IMR-90 (cell line): ENCODE data around the gene MT1G. TPM values are rescaled to one million over a fixed set of nuclear protein-coding genes. Genes with fewer than 3 reads are reported as not detected.

ENCODE experiments used
- ATAC-seq: fragments of 200-7000 bp; cut with Tn5 transposase; 2 replicates; pipeline ENCODE4 v1.9.1; 2020; ENCODE audit warnings: low read depth, mild to moderate bottlenecking, moderate library complexity
- BruUV-seq: library from RNA; stranded (reverse); fragments of 400-500 nt; replicated peaks from 2 replicates; lab custom pipeline; 2021; lab: Mats Ljungman, UMichigan
- CTCF ChIA-PET: fragments of 300-600 bp; formaldehyde crosslinking; extraction: SDS; loops from one replicate; lab custom pipeline; 2021; ENCODE audit warnings: antibody characterized with exemption; lab: Yijun Ruan, JAX
- POLR2A ChIA-PET: fragments of 300-600 bp; sonication (Branson Sonifier 250); formaldehyde crosslinking; loops from one replicate; lab custom pipeline; 2022; ENCODE audit warnings: antibody characterized with exemption; ENCODE audit not compliant: unreplicated experiment; lab: Charles Lee
- DNase-seq: peaks from one replicate; pipeline ENCODE4 v3.0.0; 2013
- H2AFZ ChIP-seq: replicated peaks from 2 replicates; pipeline ENCODE3; 2013; ENCODE audit warnings: low read length, mild to moderate bottlenecking; ENCODE audit not compliant: poor library complexity
- H2AK5ac ChIP-seq: 2 replicates; pipeline ENCODE4 v1.6.1; 2013; ENCODE audit warnings: low read depth, low read length, inconsistent platforms
- H2AK9ac ChIP-seq: replicated peaks from 2 replicates; pipeline ENCODE3; 2013; ENCODE audit warnings: mild to moderate bottlenecking, low read depth, low read length, moderate library complexity; ENCODE audit not compliant: poor library complexity
- H2BK120ac ChIP-seq: 2 replicates; pipeline ENCODE4 v1.6.1; 2013; ENCODE audit warnings: low read depth, low read length, inconsistent platforms
- H2BK15ac ChIP-seq: 3 replicates; pipeline ENCODE4 v1.6.1; 2013; ENCODE audit warnings: low read depth, low read length, inconsistent platforms
- H2BK20ac ChIP-seq: 2 replicates; pipeline ENCODE4 v1.6.1; 2013; ENCODE audit warnings: low read depth, mild to moderate bottlenecking, inconsistent platforms, low read length, moderate library complexity
- H2BK5ac ChIP-seq: 2 replicates; pipeline ENCODE4 v1.6.1; 2013; ENCODE audit warnings: mild to moderate bottlenecking, low read depth, low read length, inconsistent platforms; ENCODE audit not compliant: poor library complexity, severe bottlenecking
- H3K14ac ChIP-seq: replicated peaks from 2 replicates; pipeline ENCODE4 v1.6.1; 2013; ENCODE audit warnings: low read depth, low read length, inconsistent platforms
- H3K18ac ChIP-seq: 2 replicates; pipeline ENCODE4 v1.6.1; 2013; ENCODE audit warnings: low read depth, low read length, control low read depth
- H3K23ac ChIP-seq: 2 replicates; pipeline ENCODE4 v1.6.1; 2013; ENCODE audit warnings: low read depth, low read length, inconsistent platforms
- H3K27ac ChIP-seq: 2 replicates; pipeline ENCODE4 v1.5.1; 2013; ENCODE audit warnings: mild to moderate bottlenecking, control low read depth, low read length; ENCODE audit not compliant: insufficient read depth
- H3K27me3 ChIP-seq: 2 replicates; pipeline ENCODE4 v1.6.1; 2013; ENCODE audit warnings: low read length; ENCODE audit not compliant: control insufficient read depth, insufficient read depth
- H3K36me3 ChIP-seq: 2 replicates; pipeline ENCODE4 v1.6.1; 2013; ENCODE audit warnings: low read length, mixed read lengths; ENCODE audit not compliant: control insufficient read depth, insufficient read depth
- H3K4ac ChIP-seq: 2 replicates; pipeline ENCODE4 v1.6.1; 2013; ENCODE audit warnings: low read depth, low read length, inconsistent platforms
- H3K4me1 ChIP-seq: 2 replicates; pipeline ENCODE4 v1.6.1; 2013; ENCODE audit warnings: low read length, mixed read lengths; ENCODE audit not compliant: control insufficient read depth, insufficient read depth
- H3K4me2 ChIP-seq: 2 replicates; pipeline ENCODE4 v1.6.1; 2013; ENCODE audit warnings: low read depth, mild to moderate bottlenecking, control low read depth, low read length, moderate library complexity
- H3K4me3 ChIP-seq: 2 replicates; pipeline ENCODE4 v1.5.1; 2013; ENCODE audit warnings: low read depth, mild to moderate bottlenecking, control low read depth, low read length, moderate library complexity; ENCODE audit not compliant: insufficient read depth
- H3K56ac ChIP-seq: 2 replicates; pipeline ENCODE4 v1.6.1; 2013; ENCODE audit warnings: low read length, inconsistent platforms; ENCODE audit not compliant: insufficient read depth; ENCODE audit errors: extremely low read depth
- H3K79me1 ChIP-seq, 2 experiments: 2 replicates each; pipeline ENCODE4 v1.6.1; 2013; ENCODE audit warnings: low read length in 2 of 2, inconsistent platforms in 1 of 2, low read depth in 1 of 2
- H3K9ac ChIP-seq: 2 replicates; pipeline ENCODE4 v1.6.1; 2013; ENCODE audit warnings: low read depth, low read length, control low read depth
- H3K9me1 ChIP-seq: 2 replicates; pipeline ENCODE4 v1.6.1; 2013; ENCODE audit warnings: low read length, inconsistent platforms; ENCODE audit not compliant: insufficient read depth
- H3K9me3 ChIP-seq: 2 replicates; pipeline ENCODE4 v1.6.1; 2013; ENCODE audit warnings: low read length; ENCODE audit not compliant: control insufficient read depth, insufficient read depth
- H4K20me1 ChIP-seq: 2 replicates; pipeline ENCODE4 v1.6.1; 2013; ENCODE audit warnings: low read length, inconsistent platforms; ENCODE audit not compliant: insufficient read depth
- H4K5ac ChIP-seq: 2 replicates; pipeline ENCODE4 v1.6.1; 2013; ENCODE audit warnings: mild to moderate bottlenecking, low read depth, low read length, control low read depth
- H4K8ac ChIP-seq, 2 experiments: 2 replicates each; pipeline ENCODE4 v1.6.1; 2013; ENCODE audit warnings: low read depth in 2 of 2, low read length in 2 of 2, control low read depth in 1 of 2, inconsistent platforms in 1 of 2
- H4K91ac ChIP-seq: 2 replicates; pipeline ENCODE4 v1.6.1; 2013; ENCODE audit warnings: low read depth, low read length, inconsistent platforms; ENCODE audit not compliant: insufficient read depth
- CEBPB ChIP-seq: IDR thresholded peaks from 2 replicates; pipeline ENCODE4 v1.6.1; 2012; ENCODE audit warnings: low read depth, low read length, improper control_type of control experiment
- FOS ChIP-seq: fragments of 150-350 bp; IDR thresholded peaks from 2 replicates; pipeline ENCODE4 v1.6.1; 2016; ENCODE audit warnings: low read depth, low read length
- MAFK ChIP-seq: IDR thresholded peaks from 2 replicates; pipeline ENCODE4 v1.6.1; 2012; ENCODE audit warnings: low read depth, low read length, improper control_type of control experiment
- MAZ ChIP-seq: IDR thresholded peaks from 2 replicates; pipeline ENCODE4 v1.6.1; 2012; ENCODE audit warnings: low read depth, mild to moderate bottlenecking, low read length, improper control_type of control experiment, moderate library complexity, borderline replicate concordance
- MXI1 ChIP-seq: IDR thresholded peaks from 2 replicates; pipeline ENCODE4 v1.6.1; 2012; ENCODE audit warnings: low read depth, mild to moderate bottlenecking, low read length, moderate library complexity, borderline replicate concordance
- POLR2A ChIP-seq: IDR thresholded peaks from 2 replicates; pipeline ENCODE4 v1.6.1; 2012; ENCODE audit warnings: mild to moderate bottlenecking, low read depth, low read length
- WGBS, 2 experiments: methylation state at CpG; one replicate each; pipeline versions ENCODE4 v1.1.5 to v1.1.7; 2013; ENCODE audit warnings: missing lambda C conversion rate in 2 of 2; ENCODE audit not compliant: insufficient read length in 1 of 2; ENCODE audit errors: extremely low coverage in 2 of 2; 5-methylcytosine and 5-hydroxymethylcytosine counted together
- dilution Hi-C: fragments of 300-500 bp; cut with HindIII; formaldehyde crosslinking; loops from one replicate; pipeline ENCODE4 v1.14.3; 2018; ENCODE audit warnings: low sequenced_read_pairs; ENCODE audit not compliant: unreplicated experiment
- in situ Hi-C: fragments of 300-500 bp; cut with MboI; formaldehyde crosslinking; loops from 3 replicates; pipeline ENCODE4 v1.14.3; 2019; ENCODE audit warnings: low sequenced_read_pairs, inconsistent platforms, mixed read lengths
- intact Hi-C: fragments of 100-400 bp; cut with micrococcal nuclease; formaldehyde crosslinking; loops from 2 replicates; pipeline ENCODE4 v1.10.0; 2022
- polyA plus RNA-seq, 3 experiments: library from polyadenylated mRNA; depleted of rRNA; stranded (reverse); fragments of >200 nt; gene quantifications; 2 replicates each; pipeline ENCODE4 v1.2.3, GENCODE V29; 2012; ENCODE audit warnings: low replicate concordance in 1 of 3
- total RNA-seq: library from RNA; depleted of rRNA; stranded (reverse); fragments of >200 nt; gene quantifications from 2 replicates; pipeline ENCODE4 v1.2.3, GENCODE V29; 2012

Gene MT1G
- total and polyA plus RNA-seq, 2 of the 4 experiments (the other 2 are of a cell fraction): 0.48 TPM; not detected in 1

- TF ChIP-seq MAZ (peak; percentile 29; the same call in 1 of the 2 replicates), CEBPB (no peak)
Measured at GRCh38 chr16:56625943-56626654, 41.8 kb downstream of the MT1G start (continued).

- 13% methylated on average over 30 of the region's 62 CpGs; no CpG with 5 or more reads in 1 of the 2 experiments for WGBS, 2 experiments
- intact Hi-C loops: loop anchor here (5.0 kb wide), 1 partner anchor 57 kb away; the partner anchor contains the start of gene MT1X
Measured at GRCh38 chr16:56625140-56625942, 42.5 kb downstream of the MT1G start, which contains the start of gene MT1E. Gene MT1E, plus strand, starts transcription at chr16:56625781. Its CDS starts 71 bp downstream, at chr16:56625852.

More at GRCh38 chr16:56625140-56625942, 42.5 kb downstream of the MT1G start, which contains the start of gene MT1E:
- Histone ChIP-seq H3K27ac (peak within 1 kb of the TSS; percentile 85), H3K9me3 (no peaks in the 10 kb centered on the region), H4K20me1 (no peaks in the 10 kb centered on the region), H3K4me3 (peak within 1 kb of the TSS; percentile 51), H3K4ac (peak within 1 kb of the TSS; percentile 97), H3K23ac (peak within 1 kb of the TSS; percentile 96), H2BK15ac (peak within 1 kb of the TSS; percentile 95), H3K14ac (peak within 1 kb of the TSS; percentile 96), H3K9me1 (peaks cover 4% of the 10 kb centered on the region; the same call in 1 of the 2 replicates), H2AK5ac (peak within 1 kb of the TSS; percentile 100), H2AFZ (peak within 1 kb of the TSS; percentile 98), H3K56ac (peak within 1 kb of the TSS; percentile 88), H3K79me1 (peaks cover 3 to 13% of the 10 kb centered on the region in 2 experiments; a peak in 3 of 4 replicates), H4K8ac (peak within 1 kb of the TSS; percentile 97 to 98), H2BK5ac (peak within 1 kb of the TSS; percentile 92), H3K27me3 (no peaks in the 10 kb centered on the region), H2BK120ac (peak within 1 kb of the TSS; percentile 92), H3K4me2 (peak within 1 kb of the TSS; percentile 96), H4K91ac (peak within 1 kb of the TSS; percentile 96), H3K36me3 (no peaks in the 10 kb centered on the region), H3K18ac (peak within 1 kb of the TSS; percentile 91), H2AK9ac (peak within 1 kb of the TSS; percentile 97), H3K4me1 (peaks cover 17% of the 10 kb centered on the region), H2BK20ac (peak within 1 kb of the TSS; percentile 79), H4K5ac (peak within 1 kb of the TSS; percentile 98), H3K9ac (peak within 1 kb of the TSS; percentile 84)
- TF ChIP-seq FOS (no peak), MXI1 (no peak), MAFK (no peak), POLR2A (peak; percentile 95)
- no TSS peak for BruUV-seq
- ChIA-PET CTCF (interaction anchor here (1.5 kb wide), 1 partner anchor 14 kb away, joined by 3 read pairs; no protein-coding TSS in a partner anchor), POLR2A (interaction anchor here (0.6 to 3.8 kb wide), 3 partner anchors 8 to 408 kb away, joined by 3 to 37 read pairs (median 12); partner anchors contain the start of gene MT2A)
- in situ Hi-C loops (no loop called here), dilution Hi-C loops (no loop called here)
- DNase-seq: peak; percentile 76
- peak; percentile 91 for ATAC-seq
